HG03575 (cell line): ENCODE data around the gene PLPPR4.
"Not testable (repeated sequence)": the region's sequence is repeated elsewhere in the genome, so short reads cannot be mapped to it uniquely, and the experiment has no call there.

Experiments used
- ATAC-seq: cut with Tn5 transposase; IDR thresholded peaks from one replicate; pipeline ENCODE4 v1.9.1; 2021; ENCODE audit not compliant: unreplicated experiment, insufficient number of reproducible peaks, low FRiP score; ENCODE audit errors: extremely low read depth

Gene PLPPR4

GRCh38 chr1:99264201-99265021, at the start of gene PLPPR4:
Gene PLPPR4, plus strand, starts transcription at chr1:99264492. Its CDS starts 102 bp downstream, at chr1:99264594.
- no peak for ATAC-seq

GRCh38 chr1:99216956-99217355, 47.3 kb upstream of the PLPPR4 start:
- ATAC-seq, result no peak

GRCh38 chr1:99217599-99217998, 46.7 kb upstream of the PLPPR4 start:
- no peak for ATAC-seq

- no peak for ATAC-seq
Measured at GRCh38 chr1:99218572-99218971, 45.7 kb upstream of the PLPPR4 start.

GRCh38 chr1:99218999-99219398, 45.3 kb upstream of the PLPPR4 start:
- ATAC-seq, result peak; percentile 98

GRCh38 chr1:99227056-99227897, 37.0 kb upstream of the PLPPR4 start:
- ATAC-seq, result no peak

- peak; percentile 54 for ATAC-seq
Measured at GRCh38 chr1:99228153-99228552, 36.1 kb upstream of the PLPPR4 start.

- no peak for ATAC-seq
Measured at GRCh38 chr1:99229122-99229521, 35.2 kb upstream of the PLPPR4 start.

GRCh38 chr1:99230695-99231094, 33.6 kb upstream of the PLPPR4 start:
- no peak for ATAC-seq

- ATAC-seq, result no peak
Measured at GRCh38 chr1:99232172-99232571, 32.1 kb upstream of the PLPPR4 start.

GRCh38 chr1:99233446-99233845, 30.8 kb upstream of the PLPPR4 start:
- no peak for ATAC-seq

GRCh38 chr1:99236756-99237155, 27.5 kb upstream of the PLPPR4 start:
- ATAC-seq, result no peak

GRCh38 chr1:99239690-99240089, 24.6 kb upstream of the PLPPR4 start:
- no peak for ATAC-seq

GRCh38 chr1:99240621-99241020, 23.7 kb upstream of the PLPPR4 start:
- ATAC-seq, result no peak

- ATAC-seq, result no peak
Measured at GRCh38 chr1:99246152-99246551, 18.1 kb upstream of the PLPPR4 start.

GRCh38 chr1:99247199-99247598, 17.1 kb upstream of the PLPPR4 start:
- ATAC-seq, result no peak

GRCh38 chr1:99250728-99251127, 13.6 kb upstream of the PLPPR4 start:
- no peak for ATAC-seq

- no peak for ATAC-seq
Measured at GRCh38 chr1:99251308-99251707, 13.0 kb upstream of the PLPPR4 start.

- no peak for ATAC-seq
Measured at GRCh38 chr1:99252630-99253029, 11.7 kb upstream of the PLPPR4 start.

GRCh38 chr1:99260402-99260801, 3.9 kb upstream of the PLPPR4 start:
- ATAC-seq, result not testable (repeated sequence)
